ENCODE data around the gene FZD7. TPM values are rescaled to one million over a fixed set of nuclear protein-coding genes. Genes with fewer than 3 reads are reported as not detected.

Gene FZD7
- total and polyA plus RNA-seq, 10 of the 15 experiments (the other 5 are each of a cell fraction or from before 2014, with no cell fraction given): 0.24 to 2.4 (median 0.75) TPM

DNA sequence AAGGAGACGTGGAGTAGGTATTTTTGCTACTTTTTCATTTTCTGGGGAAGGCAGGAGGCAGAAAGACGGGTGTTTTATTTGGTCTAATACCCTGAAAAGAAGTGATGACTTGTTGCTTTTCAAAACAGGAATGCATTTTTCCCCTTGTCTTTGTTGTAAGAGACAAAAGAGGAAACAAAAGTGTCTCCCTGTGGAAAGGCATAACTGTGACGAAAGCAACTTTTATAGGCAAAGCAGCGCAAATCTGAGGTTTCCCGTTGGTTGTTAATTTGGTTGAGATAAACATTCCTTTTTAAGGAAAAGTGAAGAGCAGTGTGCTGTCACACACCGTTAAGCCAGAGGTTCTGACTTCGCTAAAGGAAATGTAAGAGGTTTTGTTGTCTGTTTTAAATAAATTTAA is 3.4 kb downstream of the FZD7 start:
- BruUV-seq (replicated peaks): no TSS peak

More for the DNA sequence above, 3.4 kb downstream of the FZD7 start:
- Histone ChIP-seq H3K9me3 (replicated peaks; ENCODE audit: control insufficient read depth, insufficient read depth, low read length) (no peaks in the 10 kb centered on the region; the same call in 2 of the 3 replicates), H3K27ac (ENCODE audit: control insufficient read depth, insufficient read depth) (no peak overlapping the region), H3K4me2 (ENCODE audit: control insufficient read depth, insufficient read depth) (no peak overlapping the region), H3K27me3 (replicated peaks in 1 of 2; ENCODE audit: control insufficient read depth in 2 of 2, insufficient read depth in 2 of 2, low read length in 1 of 2) (peaks cover 0 to 15% of the 10 kb centered on the region in 2 experiments; a peak in 2 of 4 replicates), H3K36me3 (ENCODE audit: control insufficient read depth in 2 of 2, insufficient read depth in 2 of 2, low read length in 1 of 2) (no peaks in the 10 kb centered on the region), H2AFZ (ENCODE audit: control insufficient read depth, low read depth, low read length) (no peak overlapping the region), H3K9ac (ENCODE audit: control insufficient read depth, insufficient read depth, low read length) (no peak overlapping the region), H3K4me1 (ENCODE audit: control insufficient read depth, insufficient read depth, low read length) (no peaks in the 10 kb centered on the region; the same call in 1 of the 2 replicates), H3K4me3 (no peak overlapping the region), H4K20me1 (ENCODE audit: control insufficient read depth, insufficient read depth) (no peaks in the 10 kb centered on the region), H3K79me2 (ENCODE audit: control insufficient read depth, insufficient read depth, low read length) (no peaks in the 10 kb centered on the region)
- no peak for TF ChIP-seq TCF7 (IDR thresholded peaks at IDR 0.05; ENCODE audit: borderline replicate concordance)
- no peak for TF ChIP-seq BCL3 (IDR thresholded peaks at IDR 0.05; ENCODE audit: borderline replicate concordance, insufficient read depth, low read depth, low read length, poor library complexity, severe bottlenecking)
- no peak for TF ChIP-seq SMAD1 (IDR thresholded peaks at IDR 0.05; ENCODE audit: low read depth, partially characterized antibody)
- no peak for TF ChIP-seq EED (IDR thresholded peaks at IDR 0.05; ENCODE audit: low read depth)
- no peak for TF ChIP-seq SIN3A (IDR thresholded peaks at IDR 0.05; ENCODE audit: low read depth, low read length)
- TF ChIP-seq RELA (IDR thresholded peaks at IDR 0.05; ENCODE audit: borderline replicate concordance, partially characterized antibody): no peak
- POLR2A ChIA-PET: no interaction called here
- RAD21 ChIA-PET (ENCODE audit: unreplicated experiment): no interaction called here
- CTCF ChIA-PET: no interaction called here
- intact Hi-C loops (cut with micrococcal nuclease; ENCODE audit: unreplicated experiment): loop anchor here (5.0 kb wide), 2 partner anchors 60 to 140 kb away; no protein-coding TSS in a partner anchor
- WGBS (ENCODE audit: insufficient coverage, insufficient replicate concordance, low lambda C conversion rate, missing lambda C conversion rate): 52% methylated on average over 7 of the region's 7 CpGs
- ATAC-seq (no peak), FAIRE-seq (no peak), DNase-seq (ENCODE audit: low read depth, low spot score) (no peak)
- in situ Hi-C loops (cut with MboI): no loop called here
- SMC1A ChIA-PET (ENCODE audit: uncharacterized antibody, unreplicated experiment): no interaction called here

Measured in GM12878 (cell line).